ENCODE results near the gene GALNT12.

Gene GALNT12

DNA sequence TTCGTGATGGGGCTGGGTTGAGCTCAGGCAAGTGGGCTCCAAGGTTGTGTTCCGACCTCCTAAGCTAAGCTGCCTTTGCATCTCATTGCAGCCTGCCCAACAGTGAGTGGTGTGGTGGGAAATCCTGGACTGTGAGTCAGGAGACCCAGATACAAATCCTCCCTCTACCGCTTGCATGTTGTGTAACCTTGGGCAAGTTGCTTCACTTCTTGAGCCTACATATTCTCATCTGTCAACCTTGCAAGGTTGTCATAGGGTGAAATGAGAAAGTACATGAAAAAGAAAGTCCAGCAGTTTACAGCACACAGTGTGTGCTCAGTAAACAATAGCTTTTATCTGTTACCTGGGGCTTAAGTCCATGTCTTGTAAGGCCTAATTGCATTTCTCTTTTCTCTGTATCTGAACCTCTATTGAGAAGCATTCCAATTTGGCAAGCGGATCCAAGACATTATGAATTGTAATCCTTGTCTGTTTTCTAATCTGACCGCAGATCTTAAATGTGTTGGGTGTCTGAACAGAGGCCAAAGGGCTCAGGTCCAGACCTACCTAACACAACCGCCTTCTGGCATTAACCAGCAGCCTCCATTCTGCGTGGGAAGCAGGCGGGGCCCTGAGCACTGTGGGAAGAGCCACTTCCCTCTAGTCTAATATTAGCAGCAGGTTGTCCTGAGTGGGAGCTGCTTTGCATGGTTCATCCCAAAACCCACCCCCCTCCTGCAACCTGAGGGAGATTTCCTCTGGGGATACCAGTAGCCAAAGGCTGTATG lies 1.8 kb upstream of the GALNT12 start:
- DNase-seq, result no peak

- no peak for DNase-seq
Measured at GRCh38 chr9:98806394-98807035, 955 bp upstream of the GALNT12 start.

- no peak for DNase-seq
Measured at GRCh38 chr9:98807814-98808195, 335 bp downstream of the GALNT12 start.

- DNase-seq, result no peak
Measured at GRCh38 chr9:98808411-98808815, 943 bp downstream of the GALNT12 start.

GRCh38 chr9:98808875-98809274 lies 1.4 kb downstream of the GALNT12 start:
- no peak for DNase-seq

GRCh38 chr9:98809311-98810101 lies 2.0 kb downstream of the GALNT12 start:
- DNase-seq, result no peak

GRCh38 chr9:98810102-98810842 lies 2.8 kb downstream of the GALNT12 start:
- no peak for DNase-seq

DNA sequence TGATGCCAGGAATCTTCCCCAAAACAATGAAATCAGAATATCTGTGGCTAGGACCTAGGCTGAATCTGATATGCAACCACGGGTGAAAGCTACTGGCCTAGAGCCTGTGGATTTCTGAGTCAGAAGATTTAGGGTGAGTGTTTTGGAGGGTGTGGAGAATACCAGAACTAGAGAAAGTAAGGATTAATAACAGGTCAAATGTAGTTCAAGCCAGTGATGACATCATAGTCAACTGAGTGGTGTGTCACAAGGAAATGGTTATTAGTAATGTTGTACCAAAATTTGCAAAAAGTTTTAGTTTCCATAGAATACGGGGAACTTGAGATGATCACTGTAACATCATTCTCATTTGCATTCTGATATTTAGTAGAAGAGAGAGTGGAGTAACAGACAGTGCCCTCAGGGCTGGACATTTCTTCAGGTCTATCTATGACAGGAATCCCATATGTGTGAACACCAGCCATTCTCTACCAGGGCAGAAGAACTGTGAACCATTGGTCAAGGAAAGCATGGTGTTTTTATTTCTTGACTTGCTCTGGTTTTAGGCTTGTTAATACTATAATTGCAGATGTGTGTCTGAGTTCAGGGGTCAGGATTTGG lies 3.7 kb downstream of the GALNT12 start:
- no peak for DNase-seq

DNA sequence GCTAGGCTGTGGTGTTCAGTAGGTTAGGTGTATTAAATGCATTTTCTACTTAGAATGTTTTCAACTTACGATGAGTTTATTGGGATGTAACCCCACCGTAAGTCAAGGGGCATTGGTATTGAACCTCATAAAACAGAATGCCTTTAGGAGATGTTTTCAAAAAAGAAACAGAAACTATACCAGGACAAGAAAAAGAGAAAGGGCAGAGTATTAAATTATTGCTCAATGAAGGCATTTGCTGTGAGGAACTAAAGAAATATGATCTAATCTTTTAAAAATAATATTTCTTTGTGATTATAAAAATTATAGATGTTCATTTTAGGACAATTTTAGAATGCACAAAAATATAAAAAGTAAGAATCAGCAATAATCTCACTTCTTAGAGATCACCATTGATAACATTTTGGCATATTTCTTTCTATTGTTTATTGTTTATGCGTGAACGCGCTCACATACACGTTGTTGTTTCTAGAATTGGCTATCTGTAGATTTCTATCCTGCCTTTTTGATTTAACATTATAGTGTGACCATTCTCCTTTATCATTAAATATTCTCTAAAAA lies 8.0 kb downstream of the GALNT12 start:
- no peak for DNase-seq

GRCh38 chr9:98818764-98819163 lies 11.3 kb downstream of the GALNT12 start:
- no peak for DNase-seq

DNA sequence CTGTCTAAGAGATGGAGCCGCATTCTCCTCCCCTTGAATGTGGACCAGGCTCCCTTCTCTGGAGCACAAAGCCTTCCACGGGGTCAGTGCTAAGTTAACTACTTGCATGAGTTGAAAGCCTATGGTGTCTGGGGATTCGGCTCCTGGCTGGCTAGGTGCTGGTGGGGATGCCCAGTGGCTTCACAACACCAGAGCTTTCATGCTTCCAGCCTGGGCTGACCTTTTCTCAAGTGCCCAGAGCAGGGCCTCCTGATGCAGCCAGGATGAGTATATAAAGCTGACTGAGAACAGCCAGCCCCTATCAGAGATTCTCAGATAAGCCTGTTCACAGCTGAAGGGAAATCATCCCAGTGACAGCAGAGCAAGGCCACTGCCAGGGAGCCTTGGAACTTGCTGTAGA lies 11.8 kb downstream of the GALNT12 start:
- no peak for DNase-seq

DNA sequence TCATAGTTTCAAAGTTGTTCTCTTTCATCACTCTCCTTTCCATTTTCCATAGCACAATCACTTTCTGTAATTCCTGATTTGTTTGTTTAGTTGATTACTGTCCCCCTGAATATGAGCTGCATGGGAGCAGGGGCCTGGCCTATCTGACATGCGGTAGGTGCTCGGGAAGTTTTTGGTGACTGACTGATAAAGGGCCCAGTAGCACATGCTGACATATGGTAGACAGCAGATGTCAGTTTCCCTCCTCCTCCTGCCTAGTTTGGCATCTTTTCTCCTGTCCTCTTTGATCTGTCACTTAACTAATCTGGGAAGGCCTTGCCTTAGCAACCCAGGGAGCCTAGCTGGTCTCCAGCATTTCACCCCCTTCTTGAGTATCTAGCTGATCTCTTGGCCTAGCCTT lies 14.4 kb downstream of the GALNT12 start:
- DNase-seq, result no peak

- no peak for DNase-seq
Measured at GRCh38 chr9:98822661-98823060, 15.2 kb downstream of the GALNT12 start.

DNA sequence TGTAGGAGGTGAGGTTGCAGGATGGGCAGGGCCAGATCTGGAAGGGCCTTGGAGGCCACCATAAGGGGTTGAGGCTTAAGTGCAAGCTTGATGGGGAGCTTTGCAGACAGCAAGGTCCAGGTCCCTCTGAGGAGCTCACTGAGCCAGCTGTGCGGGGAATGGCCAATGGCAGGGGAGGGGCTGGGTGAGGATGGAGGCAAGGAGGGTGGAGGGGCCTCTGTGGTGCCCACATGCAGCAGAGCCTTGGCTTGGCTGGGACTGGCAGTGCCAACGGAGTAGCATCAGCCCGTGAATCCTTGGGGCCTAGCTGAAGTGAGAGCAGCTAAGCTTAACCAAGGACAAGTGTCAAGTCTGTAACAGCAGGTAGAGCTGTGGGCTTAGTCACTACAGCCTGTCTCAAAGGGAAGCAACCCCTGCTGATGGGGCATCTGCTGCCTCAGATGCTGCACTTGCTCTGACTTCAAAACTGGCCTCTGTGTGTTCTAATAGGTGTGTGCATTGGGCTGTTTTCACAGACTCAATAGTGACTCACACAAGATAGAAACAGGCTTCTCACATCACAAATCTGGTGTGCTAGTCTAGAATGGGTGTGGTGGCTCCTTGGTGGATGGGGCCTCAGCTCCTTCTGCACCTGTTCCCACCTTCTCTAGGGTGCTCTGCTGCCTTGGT lies 16.3 kb downstream of the GALNT12 start:
- DNase-seq, result no peak

GRCh38 chr9:98825414-98825813 lies 17.9 kb downstream of the GALNT12 start:
- DNase-seq, result no peak

GRCh38 chr9:98826716-98827115 lies 19.2 kb downstream of the GALNT12 start:
- DNase-seq, result no peak

DNA sequence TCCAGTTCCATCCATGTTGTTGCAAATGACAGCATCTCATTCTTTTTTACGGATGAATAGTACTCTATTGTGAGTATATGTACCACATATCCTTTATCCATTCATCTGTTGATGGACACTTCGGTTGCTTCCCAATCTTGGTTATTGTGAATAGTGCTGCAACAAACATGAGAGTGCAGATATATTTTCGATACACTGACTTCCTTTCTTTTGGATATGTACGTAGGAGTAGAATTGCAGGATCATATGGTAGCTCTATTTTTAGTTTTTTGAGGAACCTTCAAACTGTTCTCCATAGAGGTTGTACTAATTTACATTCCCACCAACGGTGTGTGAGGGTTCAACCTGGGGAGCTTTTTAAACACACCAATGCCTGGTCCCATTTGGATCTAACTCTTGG lies 22.3 kb downstream of the GALNT12 start:
- DNase-seq, result no peak

DNA sequence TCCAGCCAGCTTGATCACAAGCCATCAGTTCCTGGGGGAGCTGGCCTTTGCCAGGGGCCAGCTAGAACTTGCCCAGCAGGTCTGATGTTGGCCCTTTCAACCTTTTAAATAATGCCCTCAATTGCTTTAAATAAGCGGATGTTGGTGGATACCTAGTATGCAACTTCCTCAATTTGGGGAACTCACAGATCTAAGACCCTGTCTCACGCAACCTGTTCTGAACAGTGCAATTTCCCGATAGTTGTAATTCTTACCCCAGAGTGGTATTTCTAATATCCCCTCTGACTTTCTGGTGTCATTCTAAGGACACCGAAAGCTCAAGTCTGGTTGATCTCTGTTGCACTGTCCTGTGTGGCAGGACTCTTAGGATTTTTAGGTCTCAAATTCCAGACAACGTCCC lies 23.1 kb downstream of the GALNT12 start:
- no peak for DNase-seq

DNA sequence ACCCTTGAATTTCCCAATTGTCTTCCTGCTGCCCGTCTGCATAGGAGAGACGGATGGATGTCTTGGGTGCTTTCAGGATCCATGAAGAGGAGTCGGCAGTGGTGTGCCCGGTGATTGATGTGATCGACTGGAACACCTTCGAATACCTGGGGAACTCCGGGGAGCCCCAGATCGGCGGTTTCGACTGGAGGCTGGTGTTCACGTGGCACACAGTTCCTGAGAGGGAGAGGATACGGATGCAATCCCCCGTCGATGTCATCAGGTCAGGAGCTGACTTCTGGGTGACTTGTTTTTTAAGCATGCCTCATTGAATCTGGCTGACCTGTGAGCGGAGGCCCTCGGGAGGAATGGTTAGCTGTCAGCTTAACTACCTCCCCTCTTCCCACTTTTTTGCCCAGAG lies 24.2 kb downstream of the GALNT12 start:
- no peak for DNase-seq

GRCh38 chr9:98832768-98833089 lies 25.3 kb downstream of the GALNT12 start:
- no peak for DNase-seq

GRCh38 chr9:98833090-98833956 lies 25.9 kb downstream of the GALNT12 start:
- DNase-seq, result no peak
